ENCODE results near the gene ACSS2.

Gene ACSS2

GRCh38 chr20:34843421-34843820 lies 33.0 kb upstream of the ACSS2 start:
- peaks cover 3% of the 10 kb centered on the region; the same call in 1 of the 2 replicates for H3K9me3 ChIP-seq
- H3K4me3 ChIP-seq (ENCODE audit: low read depth, low read length), result no peak overlapping the region
- no peak for DNase-seq
- TF ChIP-seq CTCF (IDR thresholded peaks at IDR 0.05; ENCODE audit: low read depth, low read length), result no peak
- no peaks in the 10 kb centered on the region for H3K4me1 ChIP-seq
- H3K27me3 ChIP-seq, result no peaks in the 10 kb centered on the region; the same call in none of the 2 replicates
- H3K36me3 ChIP-seq, result no peaks in the 10 kb centered on the region

- no peaks in the 10 kb centered on the region for H3K27me3 ChIP-seq
- H3K9me3 ChIP-seq, result peaks cover under 1% of the 10 kb centered on the region; the same call in 1 of the 2 replicates
- no peaks in the 10 kb centered on the region for H3K4me1 ChIP-seq
- TF ChIP-seq CTCF (IDR thresholded peaks at IDR 0.05; ENCODE audit: low read depth, low read length), result no peak
- H3K36me3 ChIP-seq, result no peaks in the 10 kb centered on the region
- no peak for DNase-seq
- no peak overlapping the region for H3K4me3 ChIP-seq (ENCODE audit: low read depth, low read length)
Measured at GRCh38 chr20:34848597-34848996, 27.8 kb upstream of the ACSS2 start.

- DNase-seq, result no peak
- H3K27me3 ChIP-seq, result no peaks in the 10 kb centered on the region
- H3K4me3 ChIP-seq (ENCODE audit: low read depth, low read length), result no peak overlapping the region
- no peaks in the 10 kb centered on the region for H3K4me1 ChIP-seq
- H3K36me3 ChIP-seq, result no peaks in the 10 kb centered on the region
- H3K9me3 ChIP-seq, result no peaks in the 10 kb centered on the region
- no peak for TF ChIP-seq CTCF (IDR thresholded peaks at IDR 0.05; ENCODE audit: low read depth, low read length)
Measured at GRCh38 chr20:34849778-34850177, 26.6 kb upstream of the ACSS2 start.

- no peaks in the 10 kb centered on the region for H3K9me3 ChIP-seq
- H3K4me1 ChIP-seq, result no peaks in the 10 kb centered on the region
- H3K36me3 ChIP-seq, result no peaks in the 10 kb centered on the region
- H3K27me3 ChIP-seq, result no peaks in the 10 kb centered on the region
- TF ChIP-seq CTCF (IDR thresholded peaks at IDR 0.05; ENCODE audit: low read depth, low read length), result no peak
- no peak for DNase-seq
- H3K4me3 ChIP-seq (ENCODE audit: low read depth, low read length), result no peak overlapping the region
Measured at GRCh38 chr20:34850969-34851368, 25.4 kb upstream of the ACSS2 start.

GRCh38 chr20:34852298-34852697 lies 24.1 kb upstream of the ACSS2 start:
- Histone ChIP-seq H3K4me1 (no peaks in the 10 kb centered on the region), H3K36me3 (no peaks in the 10 kb centered on the region), H3K4me3 (ENCODE audit: low read depth, low read length) (no peak overlapping the region), H3K27me3 (no peaks in the 10 kb centered on the region), H3K9me3 (no peaks in the 10 kb centered on the region)
- DNase-seq, result no peak
- TF ChIP-seq CTCF (IDR thresholded peaks at IDR 0.05; ENCODE audit: low read depth, low read length), result no peak

- no peaks in the 10 kb centered on the region for H3K4me1 ChIP-seq
- DNase-seq, result no peak
- H3K4me3 ChIP-seq (ENCODE audit: low read depth, low read length), result no peak overlapping the region
- H3K27me3 ChIP-seq, result no peaks in the 10 kb centered on the region
- no peak for TF ChIP-seq CTCF (IDR thresholded peaks at IDR 0.05; ENCODE audit: low read depth, low read length)
- H3K36me3 ChIP-seq, result peaks cover 3% of the 10 kb centered on the region
- H3K9me3 ChIP-seq, result no peaks in the 10 kb centered on the region
Measured at GRCh38 chr20:34859367-34859766, 17.0 kb upstream of the ACSS2 start.
